ENCODE measurements around the gene SEC14L5.

SEC14L5 gene

DNA sequence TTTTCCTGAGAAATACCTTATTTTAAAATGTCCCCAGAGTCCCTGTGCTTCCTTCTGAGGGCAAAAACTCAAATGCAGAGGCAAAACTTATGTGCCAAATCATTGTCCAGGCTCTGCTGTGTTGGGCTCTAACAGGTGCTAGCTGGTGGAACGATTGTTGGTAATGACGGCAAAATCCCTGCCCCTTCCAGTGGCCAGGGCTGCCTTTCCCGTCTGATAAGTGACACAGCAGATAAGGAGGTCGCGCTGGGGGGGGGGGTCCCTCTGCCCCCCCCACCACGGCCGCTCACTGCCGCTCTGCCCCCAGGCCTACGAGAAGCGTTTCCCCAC lies 29.1 kb downstream of the SEC14L5 start:
- Histone ChIP-seq H3K4me1 (ENCODE audit: low read depth, poor library complexity, severe bottlenecking) (no peaks in the 10 kb centered on the region), H2AFZ (ENCODE audit: low read depth) (no peak overlapping the region), H3K9ac (no peak overlapping the region), H3K4me3 (IDR thresholded peaks at IDR 0.05; ENCODE audit: insufficient read depth, low read depth, low read length) (no peak overlapping the region), H3K27ac (no peak overlapping the region), H3K36me3 (ENCODE audit: insufficient read depth) (no peaks in the 10 kb centered on the region), H3K27me3 (ENCODE audit: insufficient read depth, low read depth) (0 out of 2 replicates have a peak, but pooled peaks cover 3% of the 10 kb centered on the region), H3K4me2 (no peak overlapping the region), H3K79me2 (ENCODE audit: insufficient read depth, low read depth) (no peaks in the 10 kb centered on the region), H4K20me1 (ENCODE audit: insufficient read depth) (no peaks in the 10 kb centered on the region)
- TF ChIP-seq, protein P1, sequence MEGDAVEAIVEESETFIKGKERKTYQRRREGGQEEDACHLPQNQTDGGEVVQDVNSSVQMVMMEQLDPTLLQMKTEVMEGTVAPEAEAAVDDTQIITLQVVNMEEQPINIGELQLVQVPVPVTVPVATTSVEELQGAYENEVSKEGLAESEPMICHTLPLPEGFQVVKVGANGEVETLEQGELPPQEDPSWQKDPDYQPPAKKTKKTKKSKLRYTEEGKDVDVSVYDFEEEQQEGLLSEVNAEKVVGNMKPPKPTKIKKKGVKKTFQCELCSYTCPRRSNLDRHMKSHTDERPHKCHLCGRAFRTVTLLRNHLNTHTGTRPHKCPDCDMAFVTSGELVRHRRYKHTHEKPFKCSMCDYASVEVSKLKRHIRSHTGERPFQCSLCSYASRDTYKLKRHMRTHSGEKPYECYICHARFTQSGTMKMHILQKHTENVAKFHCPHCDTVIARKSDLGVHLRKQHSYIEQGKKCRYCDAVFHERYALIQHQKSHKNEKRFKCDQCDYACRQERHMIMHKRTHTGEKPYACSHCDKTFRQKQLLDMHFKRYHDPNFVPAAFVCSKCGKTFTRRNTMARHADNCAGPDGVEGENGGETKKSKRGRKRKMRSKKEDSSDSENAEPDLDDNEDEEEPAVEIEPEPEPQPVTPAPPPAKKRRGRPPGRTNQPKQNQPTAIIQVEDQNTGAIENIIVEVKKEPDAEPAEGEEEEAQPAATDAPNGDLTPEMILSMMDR (conservative IDR thresholded peaks at IDR 0.05; ENCODE audit: low read depth, low read length): no peak

DNA sequence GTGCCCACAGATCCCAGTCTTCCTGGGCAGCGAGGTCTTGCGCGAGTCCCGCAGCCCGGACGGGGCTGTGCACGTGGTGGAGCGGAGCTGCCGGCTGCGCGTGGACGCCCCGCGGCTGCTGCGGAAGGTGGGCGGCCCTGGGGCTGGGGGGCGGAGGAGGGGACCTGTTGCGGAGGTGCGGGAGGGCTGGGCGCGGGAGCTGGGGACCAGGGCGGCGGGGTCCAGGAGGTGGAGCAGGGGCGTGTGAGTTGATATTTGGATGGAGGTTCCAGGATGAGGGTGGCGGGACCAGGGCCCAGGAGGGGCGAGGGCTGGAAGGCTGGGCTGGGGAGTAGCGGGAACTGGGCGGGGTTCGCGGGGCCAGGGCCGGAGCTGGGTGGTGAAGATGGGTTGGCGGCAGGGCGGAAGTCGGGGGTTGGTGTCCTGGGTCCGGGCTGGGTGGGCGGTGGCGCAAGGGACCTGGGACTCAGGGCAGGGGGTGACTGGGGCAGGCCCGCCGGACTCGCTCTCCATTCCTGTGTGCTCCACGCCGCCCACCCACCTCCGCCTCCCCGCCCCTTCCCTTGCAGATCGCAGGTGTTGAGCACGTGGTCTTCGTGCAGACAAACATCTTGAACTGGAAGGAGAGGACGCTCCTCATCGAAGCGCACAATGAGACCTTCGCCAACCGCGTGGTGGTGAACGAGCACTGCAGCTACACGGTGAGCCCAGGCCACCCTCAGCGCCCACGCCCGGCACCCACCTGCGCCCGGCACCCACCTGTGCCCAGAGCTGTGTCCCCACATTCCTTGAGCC lies 29.6 kb downstream of the SEC14L5 start:
- no peak overlapping the region for H3K27ac ChIP-seq
- H3K79me2 ChIP-seq (ENCODE audit: insufficient read depth, low read depth): no peaks in the 10 kb centered on the region
- no peak overlapping the region for H2AFZ ChIP-seq (ENCODE audit: low read depth)
- TF ChIP-seq, protein P1 (conservative IDR thresholded peaks at IDR 0.05; ENCODE audit: low read depth, low read length): no peak
- no peak overlapping the region for H3K9ac ChIP-seq
- no peaks in the 10 kb centered on the region for H3K4me1 ChIP-seq (ENCODE audit: low read depth, poor library complexity, severe bottlenecking)
- H3K27me3 ChIP-seq (ENCODE audit: insufficient read depth, low read depth): 0 out of 2 replicates have a peak, but pooled peaks cover 3% of the 10 kb centered on the region
- H3K4me2 ChIP-seq: no peak overlapping the region
- no peaks in the 10 kb centered on the region for H4K20me1 ChIP-seq (ENCODE audit: insufficient read depth)
- H3K4me3 ChIP-seq (IDR thresholded peaks at IDR 0.05; ENCODE audit: insufficient read depth, low read depth, low read length): no peak overlapping the region
- H3K36me3 ChIP-seq (ENCODE audit: insufficient read depth): no peaks in the 10 kb centered on the region

DNA sequence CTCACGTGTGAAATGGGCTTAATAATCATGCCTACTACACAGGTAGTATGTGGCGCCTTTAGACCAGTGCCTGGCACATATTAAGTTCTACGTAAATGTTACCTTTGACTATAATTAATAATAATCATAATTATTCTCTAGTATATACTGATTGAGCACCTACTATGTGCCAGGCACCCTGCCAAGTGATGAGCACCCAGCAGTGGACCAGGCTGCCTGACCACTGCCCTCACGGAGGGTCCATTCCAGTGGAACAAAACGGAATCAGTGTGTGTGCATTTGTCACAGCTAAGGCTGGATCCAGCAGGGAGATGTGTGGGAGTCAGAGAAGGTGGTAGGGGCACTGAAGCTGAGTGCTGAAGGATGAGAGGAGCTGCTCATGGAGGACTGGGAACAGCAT lies 30.5 kb downstream of the SEC14L5 start:
- Histone ChIP-seq H3K9ac (no peak overlapping the region), H3K36me3 (ENCODE audit: insufficient read depth) (no peaks in the 10 kb centered on the region), H2AFZ (ENCODE audit: low read depth) (no peak overlapping the region), H3K4me3 (IDR thresholded peaks at IDR 0.05; ENCODE audit: insufficient read depth, low read depth, low read length) (no peak overlapping the region), H3K27ac (no peak overlapping the region), H3K4me2 (no peak overlapping the region), H3K4me1 (ENCODE audit: low read depth, poor library complexity, severe bottlenecking) (no peaks in the 10 kb centered on the region), H3K27me3 (ENCODE audit: insufficient read depth, low read depth) (0 out of 2 replicates have a peak, but pooled peaks cover 3% of the 10 kb centered on the region), H3K79me2 (ENCODE audit: insufficient read depth, low read depth) (no peaks in the 10 kb centered on the region), H4K20me1 (ENCODE audit: insufficient read depth) (no peaks in the 10 kb centered on the region)
- TF ChIP-seq, protein P1 (conservative IDR thresholded peaks at IDR 0.05; ENCODE audit: low read depth, low read length): no peak

DNA sequence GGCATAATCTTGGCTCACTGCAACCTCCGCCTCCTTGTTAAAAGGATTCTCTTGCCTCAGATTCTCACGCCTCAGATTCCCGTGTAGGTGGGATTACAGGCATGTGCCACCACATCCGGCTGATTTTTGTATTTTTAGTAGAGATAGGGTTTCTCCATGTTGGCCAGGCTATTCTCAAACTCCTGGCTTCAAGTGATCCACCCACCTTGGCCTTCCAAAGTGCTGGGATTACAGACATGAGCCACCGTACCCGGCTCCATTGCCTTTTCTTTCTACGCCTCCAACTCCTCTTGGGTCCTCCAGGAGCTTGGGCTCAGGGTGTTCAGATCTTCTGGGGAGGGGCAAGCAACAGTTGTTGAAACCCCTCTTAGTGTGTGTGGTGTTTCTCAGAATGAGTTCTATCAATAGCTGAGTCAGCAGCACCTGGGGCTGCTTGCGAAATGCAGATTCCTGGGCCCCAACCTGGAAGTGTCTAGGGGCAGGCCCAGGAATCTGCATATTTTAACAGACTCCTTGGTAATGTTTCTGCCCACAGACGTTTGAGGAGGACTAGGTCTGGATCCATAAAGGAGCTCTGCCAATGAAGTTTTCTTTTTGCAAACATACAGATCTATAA lies 31.4 kb downstream of the SEC14L5 start:
- no peak overlapping the region for H3K4me3 ChIP-seq (IDR thresholded peaks at IDR 0.05; ENCODE audit: insufficient read depth, low read depth, low read length)
- no peaks in the 10 kb centered on the region for H3K79me2 ChIP-seq (ENCODE audit: insufficient read depth, low read depth)
- H3K4me1 ChIP-seq (ENCODE audit: low read depth, poor library complexity, severe bottlenecking): no peaks in the 10 kb centered on the region
- H3K4me2 ChIP-seq: no peak overlapping the region
- no peak overlapping the region for H3K27ac ChIP-seq
- no peak overlapping the region for H3K9ac ChIP-seq
- H4K20me1 ChIP-seq (ENCODE audit: insufficient read depth): no peaks in the 10 kb centered on the region
- H3K27me3 ChIP-seq (ENCODE audit: insufficient read depth, low read depth): no peaks in the 10 kb centered on the region
- TF ChIP-seq, protein P1 (conservative IDR thresholded peaks at IDR 0.05; ENCODE audit: low read depth, low read length): no peak
- no peak overlapping the region for H2AFZ ChIP-seq (ENCODE audit: low read depth)
- H3K36me3 ChIP-seq (ENCODE audit: insufficient read depth): no peaks in the 10 kb centered on the region

Measured in KMS-11 (cell line).